ENCODE measurements around the gene SLC4A5.

GRCh38 chr2:74249406-74250122 is 93.7 kb downstream of the SLC4A5 start:
- TF ChIP-seq CTCF (conservative IDR thresholded peaks at IDR 0.05) = no peak
- TF ChIP-seq ZFX (IDR thresholded peaks at IDR 0.05) = no peak
